Ectodermal cell (in vitro differentiated cells): ENCODE measurements around the gene GPR12.
"Not testable (repeated sequence)": the region's sequence is repeated elsewhere in the genome, so short reads cannot be mapped to it uniquely, and the experiment has no call there.

ENCODE experiments used
- H3K27ac ChIP-seq: 2 replicates; pipeline ENCODE4 v1.7.0; 2013; ENCODE audit warnings: mild to moderate bottlenecking, low read depth, low read length; ENCODE audit not compliant: insufficient read depth, poor library complexity, severe bottlenecking
- H3K27me3 ChIP-seq: 2 replicates; pipeline ENCODE4 v1.7.0; 2013; ENCODE audit warnings: mild to moderate bottlenecking, low read length; ENCODE audit not compliant: insufficient read depth, control insufficient read depth, poor library complexity, severe bottlenecking
- H3K36me3 ChIP-seq: one replicate; pipeline ENCODE4 v1.7.0; 2013; ENCODE audit warnings: low read length; ENCODE audit not compliant: control insufficient read depth, insufficient read depth
- H3K4me1 ChIP-seq: one replicate; pipeline ENCODE4 v1.7.0; 2013; ENCODE audit warnings: low read length; ENCODE audit not compliant: control insufficient read depth, insufficient read depth
- H3K4me3 ChIP-seq: 2 replicates; pipeline ENCODE4 v1.7.0; 2013; ENCODE audit warnings: low read depth, low read length, control low read depth; ENCODE audit not compliant: insufficient read depth
- H3K9me3 ChIP-seq: 2 replicates; pipeline ENCODE4 v1.7.0; 2013; ENCODE audit warnings: mild to moderate bottlenecking, low read length, moderate library complexity; ENCODE audit not compliant: control insufficient read depth
- WGBS, 2 experiments: methylation state at CpG; one replicate each; pipeline ENCODE4 v1.1.7; 2013; ENCODE audit warnings: missing lambda C conversion rate in 2 of 2; 5-methylcytosine and 5-hydroxymethylcytosine counted together

Gene GPR12

GRCh38 chr13:26747706-26748105 lies 12.9 kb downstream of the GPR12 start:
- 88 to 95% methylated on average over 2 of the region's 2 CpGs for WGBS, 2 experiments
- H3K27ac ChIP-seq, result no peak overlapping the region
- peaks cover 7% of the 10 kb centered on the region for H3K27me3 ChIP-seq
- no peaks in the 10 kb centered on the region for H3K9me3 ChIP-seq
- no peak overlapping the region for H3K4me3 ChIP-seq
- H3K4me1 ChIP-seq, result peaks cover 23% of the 10 kb centered on the region
- H3K36me3 ChIP-seq, result no peaks in the 10 kb centered on the region

DNA sequence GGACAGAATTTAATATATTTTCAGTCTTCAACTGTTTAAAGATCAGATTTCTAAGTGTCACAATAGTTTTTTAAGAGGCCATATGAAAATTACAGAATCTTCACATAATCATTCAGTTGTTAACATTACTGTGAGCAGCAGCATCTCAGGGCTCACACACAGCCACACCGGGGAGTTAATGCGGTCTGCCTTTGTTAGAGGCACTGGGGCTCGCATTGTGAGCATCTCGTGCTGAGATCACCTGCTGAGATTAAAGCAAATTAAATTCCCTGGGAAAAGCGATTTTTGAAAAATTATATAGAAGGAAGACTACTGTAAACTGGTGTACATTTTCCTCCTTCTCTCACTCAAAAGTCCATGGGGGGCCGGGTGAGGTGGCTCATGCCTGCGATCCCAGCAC lies 16.6 kb downstream of the GPR12 start:
- Histone ChIP-seq H3K36me3 (no peaks in the 10 kb centered on the region), H3K4me3 (no peak overlapping the region), H3K9me3 (peaks cover 3% of the 10 kb centered on the region), H3K4me1 (peaks cover 23% of the 10 kb centered on the region), H3K27ac (no peak overlapping the region), H3K27me3 (peaks cover 3% of the 10 kb centered on the region)
- 21% methylated on average over 7 of the region's 7 CpGs for WGBS, 2 experiments

- H3K9me3 ChIP-seq, result peaks cover 3% of the 10 kb centered on the region
- no peak overlapping the region for H3K4me3 ChIP-seq
- peaks cover 23% of the 10 kb centered on the region for H3K4me1 ChIP-seq
- H3K27ac ChIP-seq, result no peak overlapping the region
- WGBS, 2 experiments, result 62 to 68% methylated on average over 25 of the region's 25 CpGs
- peaks cover 3% of the 10 kb centered on the region for H3K27me3 ChIP-seq
- no peaks in the 10 kb centered on the region for H3K36me3 ChIP-seq
Observed at GRCh38 chr13:26742691-26743358, 17.8 kb downstream of the GPR12 start.

DNA sequence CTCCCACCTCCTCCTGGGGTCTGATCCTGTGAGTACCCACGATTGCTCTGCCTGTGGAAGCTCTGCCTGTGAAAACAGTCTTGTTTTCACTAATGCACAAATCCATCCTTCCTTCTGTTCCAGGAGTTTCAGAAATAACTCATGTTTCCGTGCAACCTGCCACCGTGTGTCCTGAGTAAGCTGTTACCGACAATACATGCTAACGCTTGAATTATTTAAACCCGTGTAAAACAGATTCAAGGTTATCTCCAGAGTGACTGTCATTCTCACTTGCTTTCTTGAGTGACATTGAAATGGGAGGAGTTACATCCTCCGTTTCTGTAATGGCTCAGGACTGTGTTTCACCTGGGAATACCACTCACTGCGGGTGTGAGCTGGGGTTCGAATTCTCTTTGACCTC lies 24.9 kb downstream of the GPR12 start:
- H3K9me3 ChIP-seq, result peaks cover 3% of the 10 kb centered on the region
- no peak overlapping the region for H3K27ac ChIP-seq
- WGBS, 2 experiments, result 90 to 91% methylated on average over 9 of the region's 9 CpGs
- H3K4me3 ChIP-seq, result no peak overlapping the region
- no peaks in the 10 kb centered on the region for H3K4me1 ChIP-seq
- no peaks in the 10 kb centered on the region for H3K36me3 ChIP-seq
- no peaks in the 10 kb centered on the region for H3K27me3 ChIP-seq

GRCh38 chr13:26727633-26728032 lies 33.0 kb downstream of the GPR12 start:
- H3K4me1 ChIP-seq, result no peaks in the 10 kb centered on the region
- H3K4me3 ChIP-seq, result no peak overlapping the region
- no peaks in the 10 kb centered on the region for H3K9me3 ChIP-seq
- H3K36me3 ChIP-seq, result no peaks in the 10 kb centered on the region
- H3K27ac ChIP-seq, result no peak overlapping the region
- H3K27me3 ChIP-seq, result no peaks in the 10 kb centered on the region

DNA sequence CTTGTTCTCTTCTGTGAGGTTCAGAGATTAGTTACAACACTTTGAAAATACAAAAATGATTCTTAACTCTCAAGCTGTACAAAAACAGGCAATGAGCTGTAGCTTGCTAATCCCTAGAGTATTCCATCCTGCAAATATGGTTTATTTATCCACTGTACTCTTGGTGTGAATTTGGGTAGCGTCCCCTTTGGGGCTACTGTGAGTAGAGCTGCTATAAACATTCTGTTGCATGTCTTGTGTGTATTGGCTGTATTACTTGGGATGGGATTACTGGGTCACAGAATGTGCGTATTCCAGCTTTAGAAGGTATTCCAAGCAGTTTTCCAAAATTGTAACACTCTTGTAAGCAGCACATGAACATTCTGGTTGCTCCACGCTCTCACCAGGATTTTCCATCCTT lies 33.5 kb downstream of the GPR12 start:
- H3K27ac ChIP-seq, result no peak overlapping the region
- no peak overlapping the region for H3K4me3 ChIP-seq
- no peaks in the 10 kb centered on the region for H3K27me3 ChIP-seq
- H3K4me1 ChIP-seq, result no peaks in the 10 kb centered on the region
- WGBS, 2 experiments, result 93 to 94% methylated on average over 3 of the region's 3 CpGs
- no peaks in the 10 kb centered on the region for H3K9me3 ChIP-seq
- H3K36me3 ChIP-seq, result no peaks in the 10 kb centered on the region

GRCh38 chr13:26726684-26727083 lies 33.9 kb downstream of the GPR12 start:
- Histone ChIP-seq H3K4me3 (no peak overlapping the region), H3K27ac (no peak overlapping the region), H3K27me3 (no peaks in the 10 kb centered on the region), H3K36me3 (no peaks in the 10 kb centered on the region), H3K9me3 (no peaks in the 10 kb centered on the region), H3K4me1 (no peaks in the 10 kb centered on the region)
- 94 to 96% methylated on average over 7 to 8 of the region's 8 CpGs for WGBS, 2 experiments

DNA sequence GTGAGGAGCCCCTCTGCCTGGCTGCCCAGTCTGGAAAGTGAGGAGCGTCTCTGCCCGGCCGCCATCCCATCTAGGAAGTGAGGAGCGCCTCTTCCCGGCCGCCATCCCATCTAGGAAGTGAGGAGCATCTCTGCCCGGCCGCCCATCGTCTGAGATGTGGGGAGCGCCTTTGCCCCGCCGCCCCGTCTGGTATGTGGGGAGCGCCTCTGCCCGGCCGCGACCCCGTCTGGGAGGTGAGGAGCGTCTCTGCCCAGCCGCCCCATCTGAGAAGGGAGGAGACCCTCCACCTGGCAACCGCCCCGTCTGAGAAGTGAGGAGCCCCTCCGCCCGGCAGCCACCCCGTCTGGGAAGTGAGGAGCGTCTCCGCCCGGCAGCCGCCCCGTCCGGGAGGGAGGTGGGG lies 37.0 kb downstream of the GPR12 start:
- H3K9me3 ChIP-seq, H3K4me1 ChIP-seq, H3K27me3 ChIP-seq, H3K4me3 ChIP-seq, H3K27ac ChIP-seq, H3K36me3 ChIP-seq: not testable (repeated sequence)
- WGBS, 2 experiments, result 95 to 99% methylated on average over 19 to 25 of the region's 31 CpGs

DNA sequence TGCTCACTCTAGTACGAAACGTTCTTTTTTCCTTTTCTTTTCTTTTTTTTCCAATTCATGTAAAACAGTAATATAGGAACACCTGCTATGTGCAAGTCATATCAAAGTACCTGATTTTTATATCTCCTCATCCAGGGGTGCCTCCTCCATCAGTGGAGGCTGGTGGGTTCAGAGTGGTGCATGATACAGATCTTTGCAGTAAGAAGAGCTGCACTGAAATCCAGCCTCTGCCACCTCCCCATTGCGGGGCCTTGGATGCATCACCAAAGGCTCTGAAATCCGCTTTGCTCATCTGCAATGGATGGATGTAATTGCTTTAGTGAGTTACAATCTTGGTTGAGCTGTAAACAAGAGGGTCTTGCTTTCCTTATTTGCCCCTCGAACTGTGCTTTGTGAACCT lies 38.3 kb downstream of the GPR12 start:
- 91 to 96% methylated on average over 5 of the region's 5 CpGs for WGBS, 2 experiments
- H3K9me3 ChIP-seq, result no peaks in the 10 kb centered on the region
- H3K4me1 ChIP-seq, result no peaks in the 10 kb centered on the region
- H3K27ac ChIP-seq, result no peak overlapping the region
- no peaks in the 10 kb centered on the region for H3K27me3 ChIP-seq
- no peak overlapping the region for H3K4me3 ChIP-seq
- H3K36me3 ChIP-seq, result no peaks in the 10 kb centered on the region

DNA sequence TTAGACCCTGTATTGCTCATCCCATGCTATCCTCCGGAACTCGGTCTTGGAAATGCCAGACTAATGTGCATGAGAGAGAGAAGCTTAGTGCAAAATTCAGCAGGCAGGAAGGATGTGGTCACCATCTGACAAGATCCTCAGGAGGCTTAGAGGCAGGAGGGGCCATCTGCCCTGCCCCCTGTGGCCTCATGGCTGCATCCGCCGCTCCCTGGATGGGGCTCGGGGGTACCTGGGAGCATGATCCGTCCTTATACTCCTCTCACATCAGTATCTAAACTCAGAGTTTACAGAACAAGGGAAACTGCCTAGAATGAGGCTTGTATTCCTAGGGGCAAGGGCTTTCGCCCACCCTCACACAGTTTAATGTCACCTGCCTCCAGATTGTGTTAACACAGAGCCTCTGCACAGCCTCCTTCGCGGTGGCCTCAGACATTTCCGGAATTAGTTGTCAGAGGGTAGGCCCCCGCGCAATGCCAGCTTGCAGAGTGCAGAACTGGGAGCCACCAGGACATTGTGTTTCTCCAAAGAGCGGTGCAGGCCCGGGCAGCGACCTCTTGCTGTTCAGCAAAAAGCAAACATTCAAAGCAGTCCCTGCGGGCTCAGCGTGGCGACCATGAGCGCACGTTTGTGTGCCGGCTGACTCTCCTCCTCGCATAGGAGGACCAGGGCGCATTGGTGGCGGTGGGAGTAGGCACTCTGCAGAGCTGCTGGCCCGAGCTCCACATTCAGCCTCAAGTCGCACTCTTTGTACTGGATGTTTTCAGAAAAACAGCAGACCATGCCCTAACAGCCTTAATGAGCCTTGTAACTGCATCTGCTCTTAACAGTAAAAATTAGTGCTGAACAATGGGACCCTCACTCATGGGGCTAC lies 39.1 kb downstream of the GPR12 start:
- 87 to 92% methylated on average over 26 of the region's 26 CpGs for WGBS, 2 experiments
- H3K27ac ChIP-seq, result no peak overlapping the region
- H3K4me3 ChIP-seq, result no peak overlapping the region
- no peaks in the 10 kb centered on the region for H3K36me3 ChIP-seq
- H3K9me3 ChIP-seq, result no peaks in the 10 kb centered on the region
- H3K4me1 ChIP-seq, result no peaks in the 10 kb centered on the region
- H3K27me3 ChIP-seq, result no peaks in the 10 kb centered on the region
